Measurements from ENCODE around the gene MST1R.

- TF ChIP-seq POLR2A (conservative IDR thresholded peaks at IDR 0.05) (no peak), HMGXB4 (CRISPR knock-in tag; IDR thresholded peaks at IDR 0.05) (no peak), REST (IDR thresholded peaks at IDR 0.05; ENCODE audit: borderline replicate concordance) (no peak), REST (CRISPR knock-in tag; IDR thresholded peaks at IDR 0.05; ENCODE audit: low read depth) (no peak), TAF9B (IDR thresholded peaks at IDR 0.05; ENCODE audit: partially characterized antibody) (no peak), SMAD3 (CRISPR knock-in tag; conservative IDR thresholded peaks at IDR 0.05) (no peak), CHD1 (IDR thresholded peaks at IDR 0.05; ENCODE audit: low read length) (no peak), CTCF (IDR thresholded peaks at IDR 0.05 in 2 of 3, conservative IDR thresholded peaks at IDR 0.05 in 1 of 3; ENCODE audit: insufficient read depth in 2 of 3, low read depth in 1 of 3, low read length in 3 of 3) (no peak), RBM22 (IDR thresholded peaks at IDR 0.05; ENCODE audit: low read depth, low read length, poor library complexity, severe bottlenecking) (no peak), TSHZ1 (CRISPR knock-in tag; IDR thresholded peaks at IDR 0.05) (no peak), TFAP4 (CRISPR knock-in tag; IDR thresholded peaks at IDR 0.05; ENCODE audit: borderline replicate concordance) (no peak)
These were observed 11.2 kb upstream of the MST1R start for GRCh38 chr3:49914906-49915305.
